ENCODE results near the gene SLIT3.

SLIT3 gene

GRCh38 chr5:168964182-168964581, 336.8 kb downstream of the SLIT3 start:
- no peak for DNase-seq (ENCODE audit: low read depth, low spot score)

DNA sequence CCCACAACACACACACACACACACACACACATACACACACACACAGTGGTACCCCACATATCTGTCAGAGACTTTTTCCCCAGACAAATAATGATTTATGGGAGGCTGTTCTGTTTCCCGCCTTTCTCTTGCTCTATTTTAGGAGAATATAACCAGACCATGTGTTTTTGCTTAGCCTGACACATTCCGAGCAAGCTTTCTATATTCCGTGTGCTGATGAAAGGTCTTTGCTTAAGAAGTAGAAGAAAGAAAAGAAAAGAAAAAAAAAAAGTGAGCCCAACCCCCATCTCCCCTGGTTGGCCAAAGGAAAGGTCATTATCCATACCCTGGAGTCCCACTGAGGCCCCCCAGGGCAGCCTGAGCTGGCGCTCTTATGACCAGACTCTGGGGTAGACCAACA, 338.6 kb downstream of the SLIT3 start:
- no peak for DNase-seq (ENCODE audit: low read depth, low spot score)

DNA sequence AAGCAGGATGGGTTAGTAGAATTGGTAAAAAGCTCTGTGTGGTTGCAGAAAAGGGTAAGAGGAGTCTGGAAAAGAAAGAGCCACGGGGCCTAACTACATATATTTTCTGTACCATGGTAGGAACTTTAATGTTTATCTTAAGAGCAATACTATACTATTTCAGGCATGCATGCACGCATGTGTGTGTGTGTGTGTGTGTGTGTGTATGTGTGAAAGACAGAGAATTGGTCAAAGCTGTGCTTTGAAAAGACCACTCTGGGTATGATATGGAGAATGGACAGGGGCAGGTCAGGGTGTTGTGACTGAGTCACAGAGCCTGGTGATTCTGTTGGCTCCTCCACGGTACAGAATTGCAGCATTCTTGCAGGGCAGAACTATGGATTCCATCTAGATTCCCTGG, 339.3 kb downstream of the SLIT3 start:
- no peak for DNase-seq (ENCODE audit: low read depth, low spot score)

DNA sequence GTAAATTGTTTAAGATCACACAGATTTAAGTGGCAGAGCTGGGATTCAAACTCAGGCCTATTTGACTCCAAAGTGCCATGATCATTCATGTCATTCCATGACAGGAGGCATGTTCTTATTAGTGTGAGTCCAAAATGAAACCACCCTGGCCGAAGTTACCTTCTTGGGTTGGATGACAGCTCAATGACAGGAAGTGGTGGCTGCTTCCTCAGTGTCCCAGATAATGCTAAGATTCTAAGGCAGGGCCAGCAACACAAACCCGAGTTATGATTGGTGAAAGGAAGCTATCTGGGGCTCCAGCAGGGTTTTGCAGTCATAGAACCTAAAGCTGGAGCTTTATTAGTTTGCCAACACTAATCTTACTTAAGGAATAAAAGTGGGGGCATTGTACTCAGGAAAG, 340.4 kb downstream of the SLIT3 start:
- no peak for DNase-seq (ENCODE audit: low read depth, low spot score)

DNA sequence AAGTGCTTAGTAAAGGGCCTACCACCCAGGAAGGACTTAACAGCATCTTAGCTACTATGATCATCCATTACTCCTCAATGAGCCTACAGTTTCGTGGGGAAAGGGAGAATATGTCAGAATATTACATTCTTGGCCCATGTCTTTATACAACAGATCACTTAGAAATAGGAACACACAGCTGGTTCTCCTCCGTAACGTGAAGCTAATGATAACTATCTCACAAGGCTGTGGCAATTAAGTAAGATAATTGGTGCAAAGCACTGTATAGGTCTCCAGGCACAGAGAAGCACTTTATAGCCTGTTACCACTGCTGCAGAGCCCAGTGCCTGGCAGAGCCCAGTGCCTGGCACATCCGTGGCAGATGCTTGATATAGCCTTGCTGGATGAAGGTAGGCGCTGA, 347.6 kb downstream of the SLIT3 start:
- DNase-seq (ENCODE audit: low read depth, low spot score): no peak

- no peak for DNase-seq (ENCODE audit: low read depth, low spot score)
These were observed 348.7 kb downstream of the SLIT3 start for GRCh38 chr5:168952196-168952595.

GRCh38 chr5:168951769-168952168, 349.2 kb downstream of the SLIT3 start:
- DNase-seq (ENCODE audit: low read depth, low spot score): no peak

DNA sequence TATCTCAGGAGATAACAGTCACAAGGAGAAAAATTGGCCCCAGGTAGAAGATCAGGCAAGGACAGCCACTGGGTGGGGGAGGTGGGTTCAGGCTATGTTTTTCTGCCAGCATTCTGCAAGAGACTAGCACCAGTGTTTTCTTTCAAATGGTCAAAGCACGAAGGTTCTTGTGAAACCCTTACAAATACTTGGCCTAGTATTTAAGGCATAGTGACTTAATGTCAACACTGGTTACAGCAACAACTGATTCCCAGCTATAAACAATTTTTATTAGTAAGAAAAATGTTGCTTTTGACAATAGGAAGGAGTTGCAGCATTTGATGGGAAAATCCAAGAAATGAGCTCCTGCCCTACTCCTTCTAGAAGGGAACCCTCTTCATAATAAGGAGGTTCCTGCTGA, 349.6 kb downstream of the SLIT3 start:
- DNase-seq (ENCODE audit: low read depth, low spot score): no peak

DNA sequence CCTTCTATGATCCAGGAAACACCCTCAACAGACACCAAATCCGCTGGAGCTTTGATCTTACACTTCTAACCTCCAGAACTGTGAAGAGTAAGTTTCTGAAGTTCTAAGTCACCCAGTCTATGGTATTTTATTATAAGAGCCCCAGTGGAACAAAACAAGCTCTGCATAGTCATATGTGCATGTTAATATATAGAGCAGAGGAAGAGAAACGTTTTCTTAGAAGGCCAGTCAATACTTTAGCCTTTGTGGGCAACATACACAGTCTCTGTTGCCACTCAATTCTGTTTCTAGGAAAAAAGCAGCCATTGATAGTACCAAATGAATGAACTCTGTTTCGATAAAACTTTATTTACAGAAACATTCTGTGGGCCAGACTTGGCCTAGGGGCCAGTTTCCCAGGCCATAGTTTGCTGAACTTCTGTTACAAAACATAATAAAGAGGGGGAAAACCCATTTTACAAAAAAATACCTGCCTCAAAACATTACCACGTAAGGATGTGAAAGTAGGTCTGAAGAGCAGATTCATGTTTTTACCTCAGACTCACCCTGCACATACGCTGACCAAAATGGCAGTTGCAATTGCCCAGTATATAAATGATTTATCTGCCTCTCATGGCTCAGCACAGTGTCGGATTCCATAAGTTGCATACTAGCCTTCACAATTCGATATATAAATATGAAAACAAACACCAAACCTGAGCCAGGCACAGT, 350.5 kb downstream of the SLIT3 start:
- DNase-seq (ENCODE audit: low read depth, low spot score): no peak

DNA sequence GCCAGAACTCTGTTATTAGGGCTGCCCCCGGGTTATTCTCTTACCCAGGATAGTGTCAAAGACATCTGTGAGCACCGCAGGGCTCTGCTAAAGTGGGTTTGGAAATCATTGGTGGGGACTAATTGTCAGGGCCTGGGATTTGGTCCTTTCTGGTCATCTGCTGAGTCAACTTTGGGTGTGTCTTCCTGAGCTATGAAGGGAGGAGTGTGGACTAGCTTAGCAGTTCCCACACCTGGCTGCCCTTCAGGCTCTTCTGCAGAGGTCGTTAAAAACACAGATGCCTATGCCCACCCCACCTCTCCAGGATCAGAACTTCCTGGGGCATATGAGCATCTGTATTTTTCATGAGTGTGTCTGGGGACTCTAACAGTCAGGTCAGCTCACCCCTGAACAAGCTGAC, 352.2 kb downstream of the SLIT3 start:
- DNase-seq (ENCODE audit: low read depth, low spot score): no peak

DNA sequence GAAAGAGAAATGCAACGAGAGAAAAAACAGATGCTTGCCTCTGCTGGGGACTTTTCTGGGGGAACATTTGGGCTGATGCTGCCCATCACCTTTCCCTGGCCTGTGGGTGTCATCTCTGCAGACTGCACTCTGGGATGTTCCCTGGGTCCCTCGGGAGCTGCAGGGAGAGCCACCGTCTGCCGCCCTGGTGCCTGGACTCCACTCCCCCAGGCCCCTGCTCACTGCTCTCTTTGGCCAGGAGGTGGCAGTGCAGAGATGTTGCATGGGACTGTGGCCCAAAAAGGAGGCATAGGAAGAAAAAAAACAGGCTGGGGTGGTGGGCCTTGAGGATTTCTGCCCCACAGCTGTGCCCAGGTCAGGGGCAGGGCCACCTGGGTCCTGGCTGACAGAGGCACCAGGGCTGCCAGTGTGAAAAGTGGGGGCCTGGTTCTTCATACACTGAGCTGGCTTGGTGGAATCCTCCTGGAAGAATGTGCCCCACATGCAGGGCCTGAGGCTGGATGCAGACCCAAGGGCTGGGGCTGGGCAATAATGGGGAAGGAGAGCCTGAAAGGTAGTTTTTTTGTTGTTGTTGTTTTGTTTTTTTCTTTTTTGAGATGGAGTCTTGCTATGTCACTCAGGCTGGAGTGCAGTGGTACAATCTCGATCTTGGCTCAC, 353.6 kb downstream of the SLIT3 start:
- no peak for DNase-seq (ENCODE audit: low read depth, low spot score)

DNA sequence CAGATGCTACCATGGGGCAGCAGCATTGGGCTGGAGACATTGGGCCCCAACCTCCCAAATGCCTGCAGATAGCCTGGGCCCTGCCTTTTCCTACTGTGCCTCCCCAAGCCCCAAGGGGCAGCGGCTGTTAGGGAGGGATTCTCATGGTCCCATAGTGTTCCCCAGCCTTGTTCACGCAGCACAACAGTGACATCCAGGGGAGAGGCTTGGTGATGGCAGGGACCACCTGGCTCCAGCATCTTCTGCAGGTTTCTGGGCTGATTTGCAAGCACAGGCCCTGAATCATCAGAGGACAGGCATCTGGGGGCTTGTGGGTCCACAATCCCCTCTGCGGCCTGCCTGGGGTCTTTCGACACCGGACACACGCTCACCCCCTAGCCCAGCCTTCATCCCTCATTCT, 354.6 kb downstream of the SLIT3 start:
- no peak for DNase-seq (ENCODE audit: low read depth, low spot score)

- DNase-seq (ENCODE audit: low read depth, low spot score): no peak
These were observed 356.9 kb downstream of the SLIT3 start for GRCh38 chr5:168944004-168944403.

GRCh38 chr5:168943091-168943884, 357.7 kb downstream of the SLIT3 start:
- no peak for DNase-seq (ENCODE audit: low read depth, low spot score)

GRCh38 chr5:168941901-168942300, 359.0 kb downstream of the SLIT3 start:
- no peak for DNase-seq (ENCODE audit: low read depth, low spot score)

GRCh38 chr5:168940712-168941111, 360.2 kb downstream of the SLIT3 start:
- no peak for DNase-seq (ENCODE audit: low read depth, low spot score)

DNA sequence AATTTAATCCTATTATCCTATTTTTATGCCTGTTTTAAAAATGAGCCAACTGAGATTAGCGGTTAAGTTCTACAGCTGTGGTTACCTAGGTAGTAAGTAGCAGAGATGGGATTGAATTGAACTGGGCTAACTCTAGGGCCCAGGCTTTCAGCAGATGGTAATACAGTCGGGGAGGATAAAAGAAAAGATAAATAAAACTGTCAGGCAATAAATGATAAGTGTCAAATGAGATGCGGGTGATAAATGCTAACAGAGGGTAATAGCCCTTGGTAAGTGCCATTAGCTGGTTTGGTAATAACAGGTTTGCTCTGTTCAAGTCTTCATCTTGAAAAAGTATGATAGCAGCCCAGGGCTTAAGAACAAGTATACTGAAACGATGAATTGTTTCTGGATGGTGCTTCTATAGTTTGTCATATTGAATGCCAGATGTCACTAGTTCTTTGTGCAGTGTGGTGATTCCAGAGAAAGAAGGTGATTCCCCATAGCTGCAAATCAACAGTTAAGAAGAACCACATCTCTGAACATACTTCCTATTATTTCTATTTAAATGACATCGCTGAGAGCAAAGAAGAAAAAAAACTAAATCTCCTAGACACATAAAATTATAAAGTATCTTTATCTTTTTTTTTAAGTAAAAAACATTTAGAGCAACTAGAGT, 360.9 kb downstream of the SLIT3 start:
- no peak for DNase-seq (ENCODE audit: low read depth, low spot score)

DNA sequence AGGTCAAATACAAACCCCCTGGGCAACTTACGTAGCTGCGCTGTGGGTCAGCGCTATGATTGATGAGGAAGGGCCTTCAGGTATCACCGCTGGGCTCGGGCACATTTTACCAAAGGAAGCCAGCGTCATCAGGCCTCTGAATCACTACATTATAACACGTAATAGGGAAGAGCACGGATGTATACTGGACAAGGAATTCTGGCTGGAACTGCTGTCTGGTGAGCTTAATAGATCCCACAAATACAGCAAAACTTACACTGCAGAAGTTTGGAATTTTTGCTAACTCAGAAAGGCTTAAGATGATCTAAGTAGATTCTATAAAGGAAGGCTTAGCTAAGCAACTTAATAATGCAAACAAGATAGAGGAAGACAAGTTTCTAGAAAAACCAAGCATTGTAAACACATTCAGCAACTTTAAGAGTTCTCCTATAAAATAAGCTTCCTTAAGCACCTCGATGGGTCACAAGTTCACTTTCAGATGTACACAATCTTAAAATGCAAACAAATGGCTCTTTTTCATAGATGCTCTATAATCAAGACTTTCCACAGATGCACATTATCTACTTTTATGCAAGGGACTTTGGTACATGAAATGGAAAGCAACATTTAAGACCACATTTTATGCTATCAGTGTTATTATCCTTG, 361.7 kb downstream of the SLIT3 start:
- no peak for DNase-seq (ENCODE audit: low read depth, low spot score)

GRCh38 chr5:168936511-168936910, 364.4 kb downstream of the SLIT3 start:
- no peak for DNase-seq (ENCODE audit: low read depth, low spot score)

- no peak for DNase-seq (ENCODE audit: low read depth, low spot score)
These were observed 365.8 kb downstream of the SLIT3 start for GRCh38 chr5:168935183-168935582.

DNA sequence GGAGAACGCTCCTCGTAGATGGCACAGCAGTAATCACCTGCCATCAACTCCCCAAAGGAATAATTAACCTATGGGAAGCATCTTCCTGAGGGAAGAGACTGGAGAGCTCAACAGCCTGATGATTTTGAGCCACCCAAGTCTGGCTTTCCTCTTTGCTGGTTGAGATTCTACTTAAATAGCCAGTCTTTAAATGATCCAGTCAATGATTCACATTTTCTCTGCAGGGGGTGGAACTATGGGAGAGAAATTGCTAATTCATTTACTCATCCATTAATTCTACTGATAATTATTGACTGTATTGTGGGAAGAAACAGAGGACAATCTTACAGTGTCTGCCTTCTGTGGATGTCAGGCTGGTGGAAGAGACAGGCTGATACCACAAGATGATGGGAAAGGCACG, 366.8 kb downstream of the SLIT3 start:
- DNase-seq (ENCODE audit: low read depth, low spot score): no peak

Data from iPS DF 19.7 (cell line).